NCI-H748 (cell line): ENCODE results near the gene TIFAB.

Experiments used
- DNase-seq: peaks from one replicate; lab custom pipeline; 2025; ENCODE audit not compliant: unreplicated experiment; lab: John Stamatoyannopoulos, UW

Gene TIFAB

GRCh38 chr5:135460246-135461033 is 8.3 kb upstream of the TIFAB start:
- no peak for DNase-seq

GRCh38 chr5:135458921-135459331 is 6.8 kb upstream of the TIFAB start:
- no peak for DNase-seq

GRCh38 chr5:135458356-135458755 is 6.2 kb upstream of the TIFAB start:
- DNase-seq: no peak

GRCh38 chr5:135457424-135458071 is 5.4 kb upstream of the TIFAB start:
- peak; percentile 73 for DNase-seq

- no peak for DNase-seq
These were observed 4.3 kb upstream of the TIFAB start for GRCh38 chr5:135456238-135457099.

GRCh38 chr5:135455876-135456237 is 3.7 kb upstream of the TIFAB start:
- DNase-seq: no peak

- no peak for DNase-seq
These were observed 2.8 kb upstream of the TIFAB start for GRCh38 chr5:135454946-135455345.

GRCh38 chr5:135453613-135454012 is 1.5 kb upstream of the TIFAB start:
- DNase-seq: no peak

GRCh38 chr5:135451581-135452320 is 400 bp downstream of the TIFAB start:
- DNase-seq: no peak

- DNase-seq: no peak
These were observed 1.2 kb downstream of the TIFAB start for GRCh38 chr5:135450952-135451351.

GRCh38 chr5:135450336-135450735 is 1.8 kb downstream of the TIFAB start:
- no peak for DNase-seq

GRCh38 chr5:135449644-135450043 is 2.5 kb downstream of the TIFAB start:
- no peak for DNase-seq

- DNase-seq: no peak
These were observed 3.2 kb downstream of the TIFAB start for GRCh38 chr5:135448791-135449507.

GRCh38 chr5:135448071-135448739 is 3.9 kb downstream of the TIFAB start:
- no peak for DNase-seq

GRCh38 chr5:135447298-135447929 is 4.7 kb downstream of the TIFAB start, which contains the start of gene DCANP1:
Gene DCANP1, minus strand, starts transcription at chr5:135447348. Its CDS starts 240 bp downstream, at chr5:135447108.
- peak; percentile 18 for DNase-seq

GRCh38 chr5:135446615-135447014 is 5.5 kb downstream of the TIFAB start:
- no peak for DNase-seq

- no peak for DNase-seq
These were observed 5.9 kb downstream of the TIFAB start for GRCh38 chr5:135446206-135446605.

GRCh38 chr5:135445306-135445985 is 6.7 kb downstream of the TIFAB start:
- no peak for DNase-seq

GRCh38 chr5:135444881-135445280 is 7.3 kb downstream of the TIFAB start:
- DNase-seq: no peak
